PC-9 (cell line): ENCODE results near the gene BRK1.

Experiments
- CTCF ChIP-seq: fragments of 200-600 bp; sonication (generic); conservative IDR thresholded peaks from 2 replicates; pipeline ENCODE4 v1.6.1; 2017; ENCODE audit warnings: mixed run types, antibody characterized with exemption, mild to moderate bottlenecking, moderate library complexity
- EZH2 ChIP-seq: fragments of 200-600 bp; sonication (generic); IDR thresholded peaks from 2 replicates; pipeline ENCODE4 v1.8.0; 2017; ENCODE audit warnings: antibody characterized with exemption, low read depth

DNA sequence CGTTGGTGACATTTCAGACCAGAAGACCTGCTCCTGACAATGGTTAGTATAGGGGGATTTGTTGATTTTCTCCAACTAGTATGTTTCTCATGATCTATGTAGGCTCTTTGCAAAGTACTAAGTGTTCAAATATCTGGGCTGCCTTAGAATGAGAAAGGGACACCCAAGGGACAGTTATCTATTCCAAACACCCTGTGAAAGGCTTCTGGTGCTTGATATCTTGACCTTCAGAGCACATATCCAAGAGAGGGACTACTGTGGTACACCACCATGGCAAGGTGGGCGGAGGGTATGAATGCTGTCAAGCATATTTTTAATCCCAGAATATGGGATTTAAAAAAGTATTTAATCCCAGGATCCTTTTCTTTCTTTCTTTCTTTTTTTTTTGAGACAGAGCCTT, 8.6 kb upstream of the BRK1 start:
- TF ChIP-seq CTCF (no peak), EZH2 (no peak)
